ENCODE data around the gene SLC23A3.

SLC23A3 gene

DNA sequence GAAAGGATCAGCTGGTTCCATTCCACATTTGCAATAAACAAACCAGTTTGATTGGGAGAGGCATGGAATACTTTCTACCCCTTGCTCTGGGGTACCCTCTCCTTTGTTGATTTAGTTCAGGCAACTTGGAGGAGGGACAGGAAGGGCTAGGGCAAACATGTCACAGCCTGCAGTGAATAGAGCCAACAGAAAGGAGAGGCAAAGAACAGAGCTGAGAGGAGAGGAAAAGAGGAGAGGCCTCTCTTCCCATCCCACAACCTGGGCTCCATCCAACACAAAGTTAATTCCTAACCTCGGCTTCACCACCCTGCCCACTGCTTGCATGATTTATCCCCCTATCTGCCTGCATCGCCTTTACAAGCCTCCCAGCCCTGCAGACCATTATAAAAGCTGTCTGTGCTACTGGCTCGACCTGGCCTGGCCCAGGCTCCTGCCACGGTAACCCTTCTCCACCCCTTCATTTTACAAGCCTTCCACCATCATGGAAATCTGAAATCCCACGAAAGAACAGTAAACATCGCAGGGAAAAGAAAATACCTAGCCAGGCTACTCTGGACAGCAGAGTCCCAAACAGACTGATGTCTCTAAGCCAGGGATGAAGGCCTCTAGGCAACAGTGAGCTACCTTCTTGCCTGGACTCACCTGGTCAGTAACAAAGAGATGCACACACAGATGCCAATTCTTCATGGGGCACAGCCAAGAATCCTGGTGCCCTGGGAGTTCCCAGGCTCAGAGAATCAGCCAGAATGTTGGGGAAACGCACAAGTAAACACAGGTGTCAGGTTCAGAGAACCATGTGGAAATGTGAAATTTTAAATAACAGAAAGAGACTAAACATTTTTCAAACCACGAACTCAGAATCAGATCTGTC is 52.8 kb downstream of the SLC23A3 start:
- DNase-seq (ENCODE audit: low read depth in 2 of 3, low spot score in 1 of 3): no peak

DNA sequence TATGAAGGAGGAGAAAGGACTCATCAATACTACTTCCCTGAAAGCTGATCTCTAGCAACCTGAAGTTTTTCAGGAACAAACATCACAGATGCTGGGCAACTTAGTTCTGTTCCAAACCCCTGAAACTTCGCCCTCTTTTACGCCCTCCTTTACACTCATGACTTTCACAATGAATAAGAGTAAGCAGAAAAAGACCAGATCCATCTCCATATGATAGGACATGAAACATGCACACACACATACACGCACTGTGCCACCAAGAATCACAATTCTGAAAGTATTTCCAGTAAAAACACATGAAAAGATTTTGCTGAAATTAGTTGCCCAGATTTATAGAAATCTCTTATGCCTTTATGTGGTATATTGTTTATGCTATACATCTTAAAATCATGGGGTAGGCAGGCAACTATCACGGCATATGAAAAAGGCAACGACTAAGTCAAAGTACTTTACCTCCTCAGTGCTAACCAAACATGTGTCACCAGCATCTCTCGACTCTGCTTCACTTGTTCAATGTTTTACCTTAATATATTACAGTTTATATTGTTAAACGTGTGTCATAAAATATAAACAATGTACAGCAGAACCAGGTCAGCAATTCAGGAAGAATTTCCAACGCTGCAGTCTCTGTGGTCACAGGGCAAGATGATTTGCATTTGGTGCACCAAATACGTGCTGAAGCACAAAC is 57.0 kb downstream of the SLC23A3 start:
- no peak for DNase-seq (ENCODE audit: low read depth in 2 of 3, low spot score in 1 of 3)

DNA sequence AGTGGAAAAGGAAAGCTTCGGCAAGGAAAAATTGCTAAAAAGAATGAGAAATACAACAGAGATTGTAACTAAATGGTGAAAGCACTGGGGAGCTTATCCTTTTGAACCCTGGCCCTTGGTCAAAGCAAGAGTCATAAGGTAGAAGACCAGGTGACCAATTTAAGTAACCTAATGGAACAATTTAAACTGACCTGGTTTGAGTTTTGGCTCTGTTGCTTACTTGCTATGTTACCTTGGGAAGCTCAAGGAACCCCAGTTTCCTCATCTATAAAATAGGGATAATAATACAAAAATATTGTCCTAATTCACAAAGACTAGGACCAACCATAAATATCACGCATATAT is 57.8 kb downstream of the SLC23A3 start:
- DNase-seq (ENCODE audit: low read depth in 2 of 3, low spot score in 1 of 3): no peak
